ENCODE data around the gene PPP2R3A. TPM values are rescaled to one million over a fixed set of nuclear protein-coding genes. Genes with fewer than 3 reads are reported as not detected.
"Not testable (repeated sequence)": the region's sequence is repeated elsewhere in the genome, so short reads cannot be mapped to it uniquely, and the experiment has no call there.

PPP2R3A gene
- total and polyA plus RNA-seq, 2 experiments from 2014 or later, result 6.4 to 15.2 TPM

DNA sequence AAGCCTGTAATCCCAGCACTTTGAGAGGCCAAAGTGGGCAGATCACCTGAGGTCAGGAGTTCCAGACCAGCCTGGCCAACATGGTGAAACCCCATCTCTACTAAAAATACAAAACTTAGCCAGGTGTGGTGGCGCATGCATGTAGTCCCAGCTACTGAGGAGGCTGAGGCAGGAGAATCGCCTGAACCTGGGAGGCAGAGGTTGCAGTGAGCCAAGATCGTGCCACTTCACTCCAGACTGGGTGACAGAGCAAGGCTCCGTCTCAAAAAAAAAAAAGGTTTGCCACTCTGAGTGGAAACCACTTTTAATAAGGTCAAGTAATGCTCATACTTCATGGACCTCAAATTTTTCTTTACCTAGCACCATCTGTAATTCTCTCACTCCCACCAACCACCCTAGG is 178.9 kb downstream of the PPP2R3A start:
- not testable (repeated sequence) for H3K36me3 ChIP-seq (ENCODE audit: insufficient read depth); H3K27ac Mint-ChIP-seq; H3K4me3 ChIP-seq; H3K4me1 ChIP-seq (ENCODE audit: insufficient read depth); H3K4me2 ChIP-seq; H3K36me3 Mint-ChIP-seq (ENCODE audit: low read depth); H3K27me3 ChIP-seq (ENCODE audit: insufficient read depth); H3F3A ChIP-seq (replicated peaks; ENCODE audit: low read depth); H3K27ac ChIP-seq (ENCODE audit: low read depth); H3K4me3 Mint-ChIP-seq; H3K9me3 Mint-ChIP-seq; DNase-seq (ENCODE audit: low spot score); H2AFZ ChIP-seq; ATAC-seq; H3K9me2 ChIP-seq (ENCODE audit: insufficient read depth)
- H3K79me2 ChIP-seq (replicated peaks; ENCODE audit: insufficient read depth), result peaks cover 13% of the 10 kb centered on the region
- peaks cover 10% of the 10 kb centered on the region for H3K27me3 Mint-ChIP-seq (ENCODE audit: insufficient read depth, low read depth, poor library complexity)
- H3K4me1 Mint-ChIP-seq, result peaks cover 11% of the 10 kb centered on the region; the same call in 2 of the 3 replicates
- peaks cover 21% of the 10 kb centered on the region for H4K20me1 ChIP-seq (replicated peaks; ENCODE audit: insufficient read depth)

DNA sequence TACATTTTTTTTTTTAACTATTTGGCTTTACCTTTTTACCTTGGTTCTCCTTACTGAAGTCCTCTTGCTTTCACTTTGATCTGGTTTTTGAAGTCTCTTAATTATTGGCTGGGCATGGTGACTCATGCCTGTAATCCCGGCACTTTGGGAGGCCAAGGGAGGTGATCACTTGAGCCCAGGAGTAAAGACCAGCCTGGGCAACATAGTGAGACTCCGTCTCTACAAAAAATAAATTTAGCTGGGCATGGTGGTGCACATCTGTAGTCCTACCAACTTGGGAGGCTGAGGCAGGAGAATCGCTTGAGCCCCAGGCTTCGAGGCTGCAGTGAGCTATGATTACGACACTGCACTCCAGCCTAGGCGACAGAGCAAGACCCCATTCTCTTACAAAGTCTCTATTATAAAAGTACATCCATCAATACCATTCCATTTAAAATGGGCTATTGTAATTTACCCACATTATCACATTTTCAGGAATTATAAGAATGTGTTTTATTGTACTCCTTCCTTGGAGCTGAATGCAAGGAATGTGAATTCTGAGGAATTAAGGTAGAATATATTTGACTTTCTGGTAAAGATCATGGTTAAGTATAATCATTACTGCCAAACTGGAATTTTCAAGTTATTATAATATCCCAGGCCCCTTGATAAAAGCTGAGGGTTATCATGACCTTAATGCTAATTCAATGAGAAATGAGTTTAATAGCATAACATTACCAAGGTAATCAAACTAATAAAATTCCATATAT is 181.6 kb downstream of the PPP2R3A start:
- no peaks in the 10 kb centered on the region for H3K9me3 Mint-ChIP-seq
- ATAC-seq (no peak), DNase-seq (ENCODE audit: low spot score) (no peak)
- H3K4me3 ChIP-seq, result no peak overlapping the region
- peaks cover 10% of the 10 kb centered on the region for H3K27me3 Mint-ChIP-seq (ENCODE audit: insufficient read depth, low read depth, poor library complexity)
- no peaks in the 10 kb centered on the region for H3F3A ChIP-seq (replicated peaks; ENCODE audit: low read depth)
- H3K4me2 ChIP-seq, result no peak overlapping the region
- H2AFZ ChIP-seq, result no peak overlapping the region
- no peak overlapping the region for H3K4me3 Mint-ChIP-seq
- no peak overlapping the region for H3K27ac ChIP-seq (ENCODE audit: low read depth)
- peaks cover 6% of the 10 kb centered on the region; the same call in 1 of the 2 replicates for H3K4me1 ChIP-seq (ENCODE audit: insufficient read depth)
- H3K9me2 ChIP-seq (ENCODE audit: insufficient read depth), result no peaks in the 10 kb centered on the region
- H3K36me3 Mint-ChIP-seq (ENCODE audit: low read depth), result peaks cover 13% of the 10 kb centered on the region; the same call in 2 of the 3 replicates
- H3K27ac Mint-ChIP-seq, result no peak overlapping the region
- no peaks in the 10 kb centered on the region for H3K27me3 ChIP-seq (ENCODE audit: insufficient read depth)
- H3K79me2 ChIP-seq (replicated peaks; ENCODE audit: insufficient read depth), result peaks cover 41% of the 10 kb centered on the region
- peaks cover 2% of the 10 kb centered on the region; the same call in 1 of the 2 replicates for H3K36me3 ChIP-seq (ENCODE audit: insufficient read depth)
- H3K4me1 Mint-ChIP-seq, result peaks cover 10% of the 10 kb centered on the region; the same call in 2 of the 3 replicates
- peaks cover 37% of the 10 kb centered on the region for H4K20me1 ChIP-seq (replicated peaks; ENCODE audit: insufficient read depth)
- TF ChIP-seq NANOG (IDR thresholded peaks at IDR 0.05; ENCODE audit: borderline replicate concordance), result no peak
- TF ChIP-seq, protein P1, sequence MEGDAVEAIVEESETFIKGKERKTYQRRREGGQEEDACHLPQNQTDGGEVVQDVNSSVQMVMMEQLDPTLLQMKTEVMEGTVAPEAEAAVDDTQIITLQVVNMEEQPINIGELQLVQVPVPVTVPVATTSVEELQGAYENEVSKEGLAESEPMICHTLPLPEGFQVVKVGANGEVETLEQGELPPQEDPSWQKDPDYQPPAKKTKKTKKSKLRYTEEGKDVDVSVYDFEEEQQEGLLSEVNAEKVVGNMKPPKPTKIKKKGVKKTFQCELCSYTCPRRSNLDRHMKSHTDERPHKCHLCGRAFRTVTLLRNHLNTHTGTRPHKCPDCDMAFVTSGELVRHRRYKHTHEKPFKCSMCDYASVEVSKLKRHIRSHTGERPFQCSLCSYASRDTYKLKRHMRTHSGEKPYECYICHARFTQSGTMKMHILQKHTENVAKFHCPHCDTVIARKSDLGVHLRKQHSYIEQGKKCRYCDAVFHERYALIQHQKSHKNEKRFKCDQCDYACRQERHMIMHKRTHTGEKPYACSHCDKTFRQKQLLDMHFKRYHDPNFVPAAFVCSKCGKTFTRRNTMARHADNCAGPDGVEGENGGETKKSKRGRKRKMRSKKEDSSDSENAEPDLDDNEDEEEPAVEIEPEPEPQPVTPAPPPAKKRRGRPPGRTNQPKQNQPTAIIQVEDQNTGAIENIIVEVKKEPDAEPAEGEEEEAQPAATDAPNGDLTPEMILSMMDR (conservative IDR thresholded peaks at IDR 0.05; ENCODE audit: low read depth in 2 of 2), result no peak
- TF ChIP-seq EZH2 (IDR thresholded peaks at IDR 0.05; ENCODE audit: low read depth, unreplicated experiment), result no peak
- TF ChIP-seq STAT1 (IDR thresholded peaks at IDR 0.05; ENCODE audit: unreplicated experiment), result no peak
- no peak for TF ChIP-seq ZNF114 (CRISPR knock-in tag; IDR thresholded peaks at IDR 0.05)
- TF ChIP-seq POLR2AphosphoS5 (IDR thresholded peaks at IDR 0.05; ENCODE audit: low read depth), result no peak
- no peak for TF ChIP-seq JUNB (IDR thresholded peaks at IDR 0.05; ENCODE audit: unreplicated experiment)
- TF ChIP-seq EZH2phosphoT487 (IDR thresholded peaks at IDR 0.05; ENCODE audit: unreplicated experiment), result no peak
- no peak for TF ChIP-seq ZNF331 (CRISPR knock-in tag; IDR thresholded peaks at IDR 0.05; ENCODE audit: low read depth)
- TF ChIP-seq, protein P2, sequence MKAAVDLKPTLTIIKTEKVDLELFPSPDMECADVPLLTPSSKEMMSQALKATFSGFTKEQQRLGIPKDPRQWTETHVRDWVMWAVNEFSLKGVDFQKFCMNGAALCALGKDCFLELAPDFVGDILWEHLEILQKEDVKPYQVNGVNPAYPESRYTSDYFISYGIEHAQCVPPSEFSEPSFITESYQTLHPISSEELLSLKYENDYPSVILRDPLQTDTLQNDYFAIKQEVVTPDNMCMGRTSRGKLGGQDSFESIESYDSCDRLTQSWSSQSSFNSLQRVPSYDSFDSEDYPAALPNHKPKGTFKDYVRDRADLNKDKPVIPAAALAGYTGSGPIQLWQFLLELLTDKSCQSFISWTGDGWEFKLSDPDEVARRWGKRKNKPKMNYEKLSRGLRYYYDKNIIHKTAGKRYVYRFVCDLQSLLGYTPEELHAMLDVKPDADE (IDR thresholded peaks at IDR 0.05), result no peak
- TF ChIP-seq CREB1 (CRISPR knock-in tag; IDR thresholded peaks at IDR 0.05; ENCODE audit: low read depth), result no peak
- TF ChIP-seq, protein P3, sequence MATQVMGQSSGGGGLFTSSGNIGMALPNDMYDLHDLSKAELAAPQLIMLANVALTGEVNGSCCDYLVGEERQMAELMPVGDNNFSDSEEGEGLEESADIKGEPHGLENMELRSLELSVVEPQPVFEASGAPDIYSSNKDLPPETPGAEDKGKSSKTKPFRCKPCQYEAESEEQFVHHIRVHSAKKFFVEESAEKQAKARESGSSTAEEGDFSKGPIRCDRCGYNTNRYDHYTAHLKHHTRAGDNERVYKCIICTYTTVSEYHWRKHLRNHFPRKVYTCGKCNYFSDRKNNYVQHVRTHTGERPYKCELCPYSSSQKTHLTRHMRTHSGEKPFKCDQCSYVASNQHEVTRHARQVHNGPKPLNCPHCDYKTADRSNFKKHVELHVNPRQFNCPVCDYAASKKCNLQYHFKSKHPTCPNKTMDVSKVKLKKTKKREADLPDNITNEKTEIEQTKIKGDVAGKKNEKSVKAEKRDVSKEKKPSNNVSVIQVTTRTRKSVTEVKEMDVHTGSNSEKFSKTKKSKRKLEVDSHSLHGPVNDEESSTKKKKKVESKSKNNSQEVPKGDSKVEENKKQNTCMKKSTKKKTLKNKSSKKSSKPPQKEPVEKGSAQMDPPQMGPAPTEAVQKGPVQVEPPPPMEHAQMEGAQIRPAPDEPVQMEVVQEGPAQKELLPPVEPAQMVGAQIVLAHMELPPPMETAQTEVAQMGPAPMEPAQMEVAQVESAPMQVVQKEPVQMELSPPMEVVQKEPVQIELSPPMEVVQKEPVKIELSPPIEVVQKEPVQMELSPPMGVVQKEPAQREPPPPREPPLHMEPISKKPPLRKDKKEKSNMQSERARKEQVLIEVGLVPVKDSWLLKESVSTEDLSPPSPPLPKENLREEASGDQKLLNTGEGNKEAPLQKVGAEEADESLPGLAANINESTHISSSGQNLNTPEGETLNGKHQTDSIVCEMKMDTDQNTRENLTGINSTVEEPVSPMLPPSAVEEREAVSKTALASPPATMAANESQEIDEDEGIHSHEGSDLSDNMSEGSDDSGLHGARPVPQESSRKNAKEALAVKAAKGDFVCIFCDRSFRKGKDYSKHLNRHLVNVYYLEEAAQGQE (IDR thresholded peaks at IDR 0.05; ENCODE audit: unreplicated experiment), result no peak
